Thyroid gland (tissue), 4 donors: Measurements from ENCODE around the gene CAP1.

Experiments
- POLR2A ChIP-seq, 2 donors: fragments of 450-650 bp; IDR thresholded peaks; one replicate each; pipeline ENCODE4 v1.6.1; 2017; ENCODE audit warnings: antibody characterized with exemption in 2 of 2, mild to moderate bottlenecking in 2 of 2, moderate library complexity in 1 of 2
- TF ChIP-seq, protein P1 (sequence below), 6 experiments: fragments of 200-600 bp in 3 of 6; fragments of 450-650 bp in 3 of 6; sonication (generic) in 3 of 6; IDR thresholded peaks; one replicate each; pipeline ENCODE4 v1.5.1; 2016 to 2019; ENCODE audit warnings: antibody characterized with exemption in 6 of 6, mild to moderate bottlenecking in 2 of 6, inconsistent platforms in 1 of 6, moderate library complexity in 1 of 6

GRCh38 chr1:40004857-40005256, 35.7 kb upstream of the CAP1 start:
- TF ChIP-seq, protein P1, sequence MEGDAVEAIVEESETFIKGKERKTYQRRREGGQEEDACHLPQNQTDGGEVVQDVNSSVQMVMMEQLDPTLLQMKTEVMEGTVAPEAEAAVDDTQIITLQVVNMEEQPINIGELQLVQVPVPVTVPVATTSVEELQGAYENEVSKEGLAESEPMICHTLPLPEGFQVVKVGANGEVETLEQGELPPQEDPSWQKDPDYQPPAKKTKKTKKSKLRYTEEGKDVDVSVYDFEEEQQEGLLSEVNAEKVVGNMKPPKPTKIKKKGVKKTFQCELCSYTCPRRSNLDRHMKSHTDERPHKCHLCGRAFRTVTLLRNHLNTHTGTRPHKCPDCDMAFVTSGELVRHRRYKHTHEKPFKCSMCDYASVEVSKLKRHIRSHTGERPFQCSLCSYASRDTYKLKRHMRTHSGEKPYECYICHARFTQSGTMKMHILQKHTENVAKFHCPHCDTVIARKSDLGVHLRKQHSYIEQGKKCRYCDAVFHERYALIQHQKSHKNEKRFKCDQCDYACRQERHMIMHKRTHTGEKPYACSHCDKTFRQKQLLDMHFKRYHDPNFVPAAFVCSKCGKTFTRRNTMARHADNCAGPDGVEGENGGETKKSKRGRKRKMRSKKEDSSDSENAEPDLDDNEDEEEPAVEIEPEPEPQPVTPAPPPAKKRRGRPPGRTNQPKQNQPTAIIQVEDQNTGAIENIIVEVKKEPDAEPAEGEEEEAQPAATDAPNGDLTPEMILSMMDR (IDR thresholded peaks at IDR 0.05): no peak
- TF ChIP-seq POLR2A (IDR thresholded peaks at IDR 0.05): no peak
